ENCODE results near the gene PDE6H. TPM values are rescaled to one million over a fixed set of nuclear protein-coding genes. Genes with fewer than 3 reads are reported as not detected.

The PDE6H gene
- total and polyA plus RNA-seq, 10 of the 15 experiments (the other 5 are each of a cell fraction or from before 2014, with no cell fraction given) = 0.16 TPM; not detected in 9

DNA sequence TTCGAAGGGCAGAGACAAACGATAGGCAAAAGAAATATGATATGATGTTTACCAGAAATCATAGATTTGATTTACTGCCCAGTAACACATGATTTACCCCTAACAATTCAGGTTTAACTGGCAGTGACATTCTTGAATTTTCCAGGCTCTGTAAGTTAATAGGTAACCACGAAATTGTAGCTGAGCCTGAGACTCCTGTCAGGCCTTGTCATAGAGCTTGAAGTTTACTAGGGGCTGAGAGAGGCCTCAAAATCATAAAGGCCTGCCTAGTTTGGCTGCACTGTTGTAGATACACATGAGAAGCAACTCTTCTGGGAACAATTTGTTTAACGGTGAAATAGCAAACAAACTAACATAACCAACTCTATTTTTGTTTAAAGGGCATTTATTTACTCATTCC, 37.8 kb upstream of the PDE6H start (continued):
- TF ChIP-seq NR2F1 (conservative IDR thresholded peaks at IDR 0.05) (no peak), NFYA (IDR thresholded peaks at IDR 0.05; ENCODE audit: borderline replicate concordance, low read depth, low read length) (no peak), SUZ12 (IDR thresholded peaks at IDR 0.05; ENCODE audit: unreplicated experiment) (no peak), CHD1 (IDR thresholded peaks at IDR 0.05; ENCODE audit: low read depth, low read length) (no peak)

DNA sequence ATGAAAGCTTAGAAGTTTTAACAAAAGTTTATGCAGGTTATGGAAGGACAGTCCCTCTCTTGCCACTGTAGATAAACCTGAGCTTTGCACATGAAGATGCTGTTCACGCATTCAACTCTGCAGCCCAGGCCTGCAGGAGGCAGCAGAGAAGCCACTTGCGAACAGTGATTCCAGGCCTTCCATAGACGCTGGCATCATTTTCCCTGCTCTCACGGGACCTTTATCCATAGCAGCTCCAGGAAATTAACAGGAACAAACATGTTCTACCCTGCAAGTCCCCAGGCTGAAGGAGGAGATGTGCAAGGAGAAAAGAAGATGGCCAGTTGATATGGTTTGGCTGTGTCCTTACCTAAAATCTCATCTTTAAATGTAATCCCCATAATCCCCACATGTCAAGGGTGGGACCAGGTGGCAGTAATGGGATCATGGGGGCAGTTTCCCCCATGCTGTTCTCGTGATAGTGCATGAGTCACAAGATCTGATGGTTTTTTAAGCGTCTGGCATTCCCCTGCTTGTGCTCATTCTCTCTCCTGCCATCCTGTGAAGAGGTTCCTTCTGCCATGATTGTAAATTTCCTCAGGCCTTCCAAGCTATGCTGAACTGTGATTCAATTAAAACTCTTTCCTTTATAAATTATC, 36.5 kb upstream of the PDE6H start:
- H2AFZ ChIP-seq (ENCODE audit: control insufficient read depth, low read depth, low read length) = no peak overlapping the region
- ATAC-seq = no peak; the same call in 2 of the 3 replicates
- no peaks in the 10 kb centered on the region for H3K79me2 ChIP-seq (ENCODE audit: control insufficient read depth, insufficient read depth, low read length)
- no peaks in the 10 kb centered on the region; the same call in 1 of the 2 replicates for H3K4me1 ChIP-seq (ENCODE audit: control insufficient read depth, insufficient read depth, low read length)
- DNase-seq (ENCODE audit: low read depth, low spot score) = no peak
- RAD21 ChIA-PET (ENCODE audit: unreplicated experiment) = interaction anchor here (1.5 to 3.0 kb wide), 3 partner anchors 47 to 89 kb away, joined by 3 to 17 read pairs (median 3); no protein-coding TSS in a partner anchor
- CTCF ChIA-PET = interaction anchor here (0.7 to 5.2 kb wide), 6 partner anchors 10 to 354 kb away, joined by 3 to 27 read pairs (median 5); no protein-coding TSS in a partner anchor
- H3K9ac ChIP-seq (ENCODE audit: control insufficient read depth, insufficient read depth, low read length) = no peak overlapping the region
- intact Hi-C loops (cut with micrococcal nuclease; ENCODE audit: unreplicated experiment) (loop anchor here (5.0 kb wide), 1 partner anchor 89 kb away; no protein-coding TSS in a partner anchor), in situ Hi-C loops (cut with MboI) (no loop called here)
- no peak overlapping the region for H3K4me2 ChIP-seq (ENCODE audit: control insufficient read depth, insufficient read depth)
- H3K4me3 ChIP-seq = no peak overlapping the region
- no peaks in the 10 kb centered on the region for H4K20me1 ChIP-seq (ENCODE audit: control insufficient read depth, insufficient read depth)
- no peak for FAIRE-seq
- POLR2A ChIA-PET = no interaction called here
- peaks cover 0 to 4% of the 10 kb centered on the region in 2 experiments; a peak in 2 of 4 replicates for H3K36me3 ChIP-seq (ENCODE audit: control insufficient read depth in 2 of 2, insufficient read depth in 2 of 2, low read length in 1 of 2)
- no peaks in the 10 kb centered on the region for H3K9me3 ChIP-seq (replicated peaks; ENCODE audit: control insufficient read depth, insufficient read depth, low read length)
- SMC1A ChIA-PET (ENCODE audit: uncharacterized antibody, unreplicated experiment) = interaction anchor here (0.7 to 5.0 kb wide), 7 partner anchors 9 to 90 kb away, joined by 3 to 35 read pairs (median 3); no protein-coding TSS in a partner anchor
- TF ChIP-seq DPF2 (IDR thresholded peaks at IDR 0.05) (no peak), SMC3 (IDR thresholded peaks at IDR 0.05; ENCODE audit: borderline replicate concordance, low read length) (0 out of 2 replicates have a peak, but pooled peaks have one; percentile 19), MTA2 (IDR thresholded peaks at IDR 0.05; ENCODE audit: low read depth) (no peak), SMARCA5 (IDR thresholded peaks at IDR 0.05) (no peak), SP1 (IDR thresholded peaks at IDR 0.05; ENCODE audit: low read depth, low read length) (no peak), BMI1 (IDR thresholded peaks at IDR 0.05; ENCODE audit: borderline replicate concordance) (no peak)
- TF ChIP-seq, protein P1, sequence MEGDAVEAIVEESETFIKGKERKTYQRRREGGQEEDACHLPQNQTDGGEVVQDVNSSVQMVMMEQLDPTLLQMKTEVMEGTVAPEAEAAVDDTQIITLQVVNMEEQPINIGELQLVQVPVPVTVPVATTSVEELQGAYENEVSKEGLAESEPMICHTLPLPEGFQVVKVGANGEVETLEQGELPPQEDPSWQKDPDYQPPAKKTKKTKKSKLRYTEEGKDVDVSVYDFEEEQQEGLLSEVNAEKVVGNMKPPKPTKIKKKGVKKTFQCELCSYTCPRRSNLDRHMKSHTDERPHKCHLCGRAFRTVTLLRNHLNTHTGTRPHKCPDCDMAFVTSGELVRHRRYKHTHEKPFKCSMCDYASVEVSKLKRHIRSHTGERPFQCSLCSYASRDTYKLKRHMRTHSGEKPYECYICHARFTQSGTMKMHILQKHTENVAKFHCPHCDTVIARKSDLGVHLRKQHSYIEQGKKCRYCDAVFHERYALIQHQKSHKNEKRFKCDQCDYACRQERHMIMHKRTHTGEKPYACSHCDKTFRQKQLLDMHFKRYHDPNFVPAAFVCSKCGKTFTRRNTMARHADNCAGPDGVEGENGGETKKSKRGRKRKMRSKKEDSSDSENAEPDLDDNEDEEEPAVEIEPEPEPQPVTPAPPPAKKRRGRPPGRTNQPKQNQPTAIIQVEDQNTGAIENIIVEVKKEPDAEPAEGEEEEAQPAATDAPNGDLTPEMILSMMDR (IDR thresholded peaks at IDR 0.05 in 2 of 3, conservative IDR thresholded peaks at IDR 0.05 in 1 of 3; ENCODE audit: control insufficient read depth in 2 of 3, extremely low read depth in 1 of 3, insufficient read depth in 1 of 3, low read depth in 3 of 3, low read length in 3 of 3) = peak; percentile 12 to 29 (median 16); a peak in 3 of 6 replicates
- WGBS (ENCODE audit: insufficient coverage, insufficient replicate concordance, low lambda C conversion rate, missing lambda C conversion rate) = 74% methylated on average over 6 of the region's 6 CpGs
- H3K27ac ChIP-seq (ENCODE audit: control insufficient read depth, insufficient read depth) = no peak overlapping the region
- no peaks in the 10 kb centered on the region for H3K27me3 ChIP-seq (replicated peaks in 1 of 2; ENCODE audit: control insufficient read depth in 2 of 2, insufficient read depth in 2 of 2, low read length in 1 of 2)
- no TSS peak for BruUV-seq (replicated peaks)
